GM18861 (cell line): Measurements from ENCODE around the gene SEC14L5.

ENCODE experiments used
- ATAC-seq: cut with Tn5 transposase; IDR thresholded peaks from one replicate; pipeline ENCODE4 v1.9.1; 2021; ENCODE audit not compliant: unreplicated experiment

The SEC14L5 gene

GRCh38 chr16:4957720-4958509 lies at the start of gene SEC14L5:
SEC14L5 (plus strand) TSS chr16:4958330; CDS start chr16:4959324, 994 bp downstream.
- peak; percentile 54 for ATAC-seq

GRCh38 chr16:4908854-4909401 lies 49.2 kb upstream of the SEC14L5 start:
- ATAC-seq, result no peak

- ATAC-seq, result no peak
These were observed 48.3 kb upstream of the SEC14L5 start for GRCh38 chr16:4909825-4910224.

DNA sequence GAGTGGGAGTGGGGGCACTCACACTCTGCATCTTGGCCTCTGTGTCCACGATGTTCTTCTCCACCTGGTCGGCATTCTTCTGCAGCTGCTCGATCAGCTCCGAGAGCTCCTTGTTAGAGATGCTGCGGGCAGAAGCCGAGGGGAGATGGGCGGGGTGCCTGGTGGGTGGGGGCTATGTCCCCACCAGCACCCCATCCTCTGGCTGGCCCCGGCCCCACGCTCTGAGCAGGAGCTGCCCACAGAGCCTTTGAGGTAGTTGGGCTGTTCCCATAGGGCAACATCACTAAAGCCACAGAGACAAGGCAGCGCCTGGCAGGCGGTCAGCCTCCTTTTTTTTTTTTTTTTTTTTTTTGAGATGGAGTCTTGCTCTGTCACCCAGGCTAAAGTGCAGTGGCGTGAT lies 47.3 kb upstream of the SEC14L5 start:
- no peak for ATAC-seq

DNA sequence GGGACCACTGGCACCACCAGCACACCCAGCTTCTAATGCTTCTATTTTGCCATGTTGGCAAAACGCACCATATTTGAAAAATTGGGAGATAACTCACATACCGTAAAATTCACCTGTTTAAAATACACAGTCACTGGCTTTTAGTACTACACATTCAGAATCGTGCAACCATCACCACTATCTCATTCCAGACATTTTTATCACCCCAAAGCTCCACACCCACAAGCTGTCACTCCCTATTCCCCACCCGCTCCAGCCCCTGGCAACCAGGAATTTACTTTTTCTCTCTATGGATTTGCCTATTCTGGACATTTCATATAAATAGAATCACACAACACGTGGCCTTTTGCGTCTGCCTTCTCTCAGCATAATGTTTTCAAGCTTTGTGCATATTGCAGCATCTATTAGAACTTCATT lies 46.2 kb upstream of the SEC14L5 start:
- ATAC-seq, result no peak

DNA sequence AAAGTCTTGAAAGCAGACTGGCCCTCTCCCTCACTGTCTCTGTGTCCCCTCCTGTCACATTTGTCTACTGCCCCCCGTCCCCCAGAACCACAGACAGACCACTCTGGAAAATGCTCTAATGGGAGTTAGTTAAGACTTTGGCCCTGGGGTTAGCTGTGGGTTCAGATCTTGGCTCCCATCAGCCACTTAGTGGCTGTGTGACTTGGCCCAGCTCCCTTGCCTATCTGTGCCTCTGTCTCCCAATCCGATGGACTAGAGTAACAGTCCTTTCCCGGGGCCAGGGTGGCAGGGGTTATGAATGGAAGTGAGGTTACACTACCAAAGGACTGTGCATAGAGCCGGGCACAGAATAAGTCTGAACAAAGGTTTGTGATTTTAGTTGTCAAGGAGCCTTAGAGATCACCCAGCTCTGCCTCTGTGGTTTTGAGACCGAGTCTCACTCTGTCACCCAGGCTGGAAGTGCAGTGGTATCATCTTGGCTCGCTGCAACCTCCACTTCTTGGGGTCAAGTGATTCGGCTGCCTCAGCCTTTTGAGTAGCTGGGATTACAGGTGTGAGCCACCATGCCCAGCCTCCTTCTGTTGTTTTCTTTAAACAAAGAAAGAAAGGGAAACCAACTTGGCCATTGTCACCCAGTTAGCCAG lies 44.9 kb upstream of the SEC14L5 start:
- ATAC-seq, result no peak

DNA sequence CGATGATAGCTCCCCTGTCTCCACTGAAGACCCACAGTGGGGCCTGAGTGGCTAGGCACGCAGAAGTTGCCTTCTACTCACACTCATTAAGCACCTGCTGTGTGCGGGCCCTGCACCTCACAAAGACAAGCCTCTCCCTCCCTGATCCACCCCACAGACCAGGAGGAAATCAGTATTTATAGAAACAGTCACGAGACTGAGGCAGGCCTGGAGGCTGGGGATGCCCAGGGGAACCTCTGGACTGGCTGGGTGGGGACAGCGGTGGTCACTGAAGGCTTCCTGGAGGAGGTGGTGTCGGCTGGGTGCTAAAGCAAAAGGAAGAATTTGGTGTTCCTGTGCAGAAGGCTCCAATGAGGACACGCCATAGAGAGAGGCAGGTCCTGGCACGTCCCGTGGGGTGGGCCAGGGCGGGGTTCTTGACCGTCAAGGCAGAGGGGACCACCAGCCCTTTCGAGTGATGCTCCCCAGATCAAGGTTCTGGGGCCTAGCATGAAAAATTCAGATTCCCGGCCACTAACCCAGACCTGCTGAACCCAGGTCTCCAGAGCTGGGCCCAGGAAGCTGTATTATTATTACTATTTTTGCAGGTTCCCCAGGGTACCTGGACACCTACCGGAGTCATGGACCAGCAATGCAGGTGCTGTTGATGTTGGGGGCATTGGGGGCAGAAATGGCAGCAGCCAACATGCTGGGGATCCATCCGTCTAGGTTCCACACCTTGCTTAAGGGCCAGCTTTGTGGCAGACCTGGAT lies 44.2 kb upstream of the SEC14L5 start:
- ATAC-seq, result no peak

DNA sequence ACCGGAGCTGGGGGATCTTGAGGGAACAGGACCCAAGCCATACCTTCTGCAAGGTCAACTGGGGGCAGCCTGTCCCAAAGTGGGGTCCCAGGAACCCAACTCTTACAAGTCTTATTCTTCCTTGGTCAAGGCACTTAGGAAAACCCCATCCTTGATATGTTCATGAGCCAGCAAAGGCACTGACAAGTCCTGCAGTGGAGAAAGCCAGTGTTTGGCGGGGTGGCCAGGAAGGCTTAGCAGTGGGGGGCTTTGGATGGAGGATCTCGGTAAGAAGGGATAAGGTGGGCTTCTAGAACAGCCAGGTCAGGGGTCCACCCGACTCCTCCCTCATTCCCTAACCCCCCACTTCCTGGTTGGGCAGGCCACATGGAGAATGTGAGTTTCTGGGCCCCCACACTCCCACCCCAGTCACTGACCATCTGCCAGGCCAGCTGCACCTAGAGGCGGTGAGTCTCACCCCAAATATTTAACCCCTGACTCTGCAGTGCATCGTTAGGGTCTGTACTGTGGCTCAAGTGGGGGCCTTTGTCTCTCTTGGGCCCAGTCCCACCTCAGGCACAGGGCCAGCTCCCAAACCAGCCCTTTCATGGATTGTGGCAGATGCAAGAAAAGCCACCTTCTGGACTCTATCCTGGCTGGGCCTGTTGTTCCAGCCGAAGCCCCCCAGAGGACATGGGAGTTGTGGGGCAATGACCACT lies 43.5 kb upstream of the SEC14L5 start:
- ATAC-seq, result no peak

DNA sequence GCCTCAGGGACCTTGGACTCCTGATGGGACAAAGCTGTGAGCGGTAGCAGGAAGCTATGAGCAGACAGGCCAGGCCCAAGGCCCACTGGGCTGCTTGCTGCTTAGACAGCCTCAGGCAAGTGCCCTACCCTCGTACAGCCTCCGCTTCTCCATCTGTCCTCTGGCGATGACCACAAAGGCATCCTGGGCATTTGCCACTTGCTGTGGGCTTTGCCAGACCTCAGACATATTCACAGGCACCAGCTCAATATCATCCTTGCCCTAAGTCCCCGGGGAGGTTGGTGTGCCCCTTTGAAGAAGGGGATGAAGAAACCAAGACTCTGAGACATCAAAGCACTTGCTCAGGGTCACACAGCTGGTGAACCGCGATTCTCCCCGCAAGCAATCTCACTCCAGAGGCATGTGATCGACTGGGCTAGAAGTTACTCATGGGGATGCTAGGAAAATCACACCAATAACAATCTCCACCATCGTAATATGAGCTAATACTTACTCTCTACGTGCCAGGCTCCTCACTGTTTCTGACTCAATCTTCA lies 42.8 kb upstream of the SEC14L5 start:
- no peak for ATAC-seq

DNA sequence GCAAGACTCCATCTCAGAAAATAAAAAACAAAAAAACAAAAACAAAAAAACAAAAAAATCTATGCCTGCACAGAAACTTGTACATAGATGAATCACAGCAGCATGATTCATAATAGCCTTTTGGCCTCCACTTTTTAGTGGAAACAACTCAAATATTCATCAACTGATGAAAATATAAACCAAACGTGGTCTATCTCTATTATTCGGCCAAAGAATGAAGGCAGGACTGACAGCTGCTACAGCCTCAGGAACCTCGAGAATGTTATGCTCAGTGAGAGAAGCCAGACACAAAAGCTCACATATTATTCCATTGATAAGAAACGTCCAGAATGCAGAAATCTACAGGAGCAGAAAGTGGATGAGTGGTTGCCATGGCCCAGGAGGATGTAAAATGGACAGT lies 41.0 kb upstream of the SEC14L5 start:
- ATAC-seq, result no peak

- no peak for ATAC-seq
These were observed 39.3 kb upstream of the SEC14L5 start for GRCh38 chr16:4918781-4919251.

GRCh38 chr16:4920826-4921225 lies 37.3 kb upstream of the SEC14L5 start:
- no peak for ATAC-seq

- no peak for ATAC-seq
These were observed 35.3 kb upstream of the SEC14L5 start for GRCh38 chr16:4922721-4923342.

DNA sequence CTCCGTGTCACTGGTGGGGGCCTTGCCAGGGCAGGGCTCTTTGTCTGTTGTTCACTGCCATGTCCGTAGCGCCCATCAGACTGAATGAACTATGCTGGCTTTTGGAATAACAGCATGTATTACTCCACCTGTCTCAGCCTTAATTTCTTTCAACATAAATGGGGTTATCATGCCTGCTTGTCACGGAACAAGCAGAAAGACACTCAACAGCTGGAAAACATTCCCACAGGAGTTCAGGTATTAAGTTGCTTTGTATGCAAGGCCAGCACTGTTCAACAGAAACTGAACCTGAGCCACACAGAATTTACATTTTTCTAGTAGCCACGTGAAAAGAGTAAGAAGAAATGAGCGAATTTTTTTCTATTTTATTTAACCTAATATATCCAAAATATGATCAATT lies 34.3 kb upstream of the SEC14L5 start:
- ATAC-seq, result no peak

DNA sequence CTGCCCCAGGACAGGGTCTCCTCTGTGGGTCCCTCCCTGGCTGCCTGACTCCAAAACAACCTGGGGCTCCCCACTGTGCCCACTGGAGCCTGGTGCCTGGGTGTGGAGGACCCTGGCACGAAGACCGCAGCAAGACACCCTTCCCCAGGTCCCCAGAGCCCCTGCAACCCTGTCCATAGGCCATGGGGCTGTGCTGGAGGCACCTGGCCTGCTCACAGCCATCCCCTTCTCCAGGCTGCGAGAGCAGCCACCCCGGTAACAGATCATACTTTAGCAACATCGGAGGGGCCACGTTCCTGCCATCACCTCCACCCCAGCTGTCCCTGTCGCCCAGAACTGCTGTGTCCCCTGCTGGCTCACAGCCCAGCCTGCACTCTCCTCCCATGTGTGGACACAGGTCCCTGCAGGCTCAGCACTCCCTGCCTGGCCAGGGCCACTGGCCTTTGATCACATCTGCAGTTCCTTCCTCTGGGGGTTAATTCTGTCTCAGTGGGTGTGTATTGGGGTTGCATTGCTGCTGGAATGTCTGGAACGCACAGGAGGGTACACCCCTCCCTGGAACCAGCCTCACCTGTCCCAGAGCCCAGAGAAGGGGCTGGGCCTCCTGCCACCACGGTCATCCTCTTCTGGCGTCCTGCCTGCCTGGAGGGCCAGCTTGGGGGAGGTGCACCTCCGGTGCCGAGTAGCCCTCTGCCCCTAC lies 33.4 kb upstream of the SEC14L5 start:
- no peak for ATAC-seq

DNA sequence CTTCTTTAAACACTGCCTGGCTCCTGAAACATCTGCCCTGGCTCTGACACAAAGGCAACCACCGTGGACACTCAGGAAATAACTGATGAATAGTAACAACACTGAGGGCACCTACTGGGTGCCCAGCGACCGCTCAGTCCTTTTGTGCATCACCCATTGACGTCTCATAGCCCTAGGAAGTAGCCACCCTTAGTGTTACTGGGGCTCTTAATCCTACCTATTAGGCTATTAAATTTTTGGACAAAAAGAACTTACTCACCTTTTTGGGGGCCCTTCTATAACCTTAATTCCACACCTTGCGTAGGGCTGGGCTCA lies 32.9 kb upstream of the SEC14L5 start:
- no peak for ATAC-seq

GRCh38 chr16:4925791-4926190 lies 32.3 kb upstream of the SEC14L5 start:
- no peak for ATAC-seq

- no peak for ATAC-seq
These were observed 31.2 kb upstream of the SEC14L5 start for GRCh38 chr16:4926928-4927327.

- ATAC-seq, result no peak
These were observed 30.5 kb upstream of the SEC14L5 start for GRCh38 chr16:4927661-4928060.

DNA sequence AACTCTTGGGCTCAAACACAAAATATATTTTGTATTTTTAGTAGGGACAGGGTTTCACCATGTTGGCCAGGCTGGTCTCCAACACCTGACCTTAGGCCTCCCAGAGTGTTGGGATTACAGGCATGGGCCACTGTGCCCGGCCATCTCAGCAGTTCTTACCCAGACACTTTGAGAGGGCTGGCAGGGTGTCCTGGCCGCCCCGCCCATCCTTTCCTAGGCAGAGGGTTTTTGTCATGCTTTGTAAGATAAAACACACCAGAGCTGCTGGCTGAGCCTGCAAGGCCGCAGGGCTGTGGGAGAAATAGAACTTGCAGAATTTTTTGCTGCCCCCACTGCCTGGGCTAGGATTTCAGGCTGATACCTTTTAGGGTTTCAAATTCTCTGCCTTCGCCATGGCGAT lies 29.9 kb upstream of the SEC14L5 start:
- no peak for ATAC-seq
